Mucosa of rectum (tissue), 2 donors: Measurements from ENCODE around the gene TXNRD2.

ENCODE experiments used
- H3K27ac ChIP-seq, 2 donors: one replicate each; pipeline ENCODE4 v1.7.0; 2013; ENCODE audit warnings: inconsistent platforms in 2 of 2, low read depth in 2 of 2, low read length in 2 of 2
- H3K27me3 ChIP-seq, 2 donors: one replicate each; pipeline ENCODE4 v1.7.0; 2013; ENCODE audit warnings: low read length in 2 of 2; ENCODE audit not compliant: control insufficient read depth in 2 of 2, insufficient read depth in 2 of 2
- H3K36me3 ChIP-seq, 2 donors: one replicate each; pipeline ENCODE4 v1.7.0; 2013; ENCODE audit warnings: low read length in 2 of 2; ENCODE audit not compliant: control insufficient read depth in 2 of 2, insufficient read depth in 2 of 2
- H3K4me1 ChIP-seq, 2 donors: one replicate each; pipeline ENCODE4 v1.7.0; 2013; ENCODE audit warnings: low read length in 2 of 2, mild to moderate bottlenecking in 1 of 2; ENCODE audit not compliant: control insufficient read depth in 2 of 2, insufficient read depth in 2 of 2
- H3K4me3 ChIP-seq, 2 donors: one replicate each; pipeline ENCODE4 v1.7.0; 2013; ENCODE audit warnings: low read length in 2 of 2
- H3K9ac ChIP-seq, 2 donors: one replicate each; pipeline ENCODE4 v1.7.0; 2013; ENCODE audit warnings: low read length in 2 of 2, low read depth in 1 of 2, mild to moderate bottlenecking in 1 of 2
- H3K9me3 ChIP-seq, 2 donors: one replicate each; pipeline ENCODE4 v1.7.0; 2013; ENCODE audit warnings: low read length in 2 of 2; ENCODE audit not compliant: control insufficient read depth in 2 of 2
- donor health status: healthy.
- donor health status: Normal muscosa, but diverticular disease.

Gene TXNRD2

DNA sequence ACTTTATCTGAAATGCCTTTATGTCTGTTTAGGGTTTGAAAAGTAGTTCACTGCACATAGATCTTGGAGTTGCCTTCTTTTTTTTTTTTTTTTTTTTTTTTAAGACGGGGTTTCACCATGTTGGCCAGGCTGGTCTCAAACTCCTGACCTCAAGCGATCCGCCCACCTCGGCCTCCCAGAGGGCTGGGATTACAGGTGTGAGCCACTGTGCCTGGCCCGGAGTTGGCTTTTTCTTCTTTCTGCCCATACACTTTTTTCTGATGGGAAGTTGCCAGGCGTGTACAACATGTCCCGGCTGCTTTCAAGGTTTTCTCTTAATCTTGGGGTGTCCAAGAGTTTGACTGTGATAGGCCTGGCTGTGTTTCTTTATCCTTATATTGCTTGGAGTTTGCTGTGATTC, 74.0 kb downstream of the TXNRD2 start:
- H3K4me1 ChIP-seq, result peaks cover 7 to 9% of the 10 kb centered on the region in 2 donors
- H3K27me3 ChIP-seq, result no peaks in the 10 kb centered on the region
- no peak overlapping the region for H3K9ac ChIP-seq
- H3K36me3 ChIP-seq, result no peaks in the 10 kb centered on the region
- H3K9me3 ChIP-seq, result no peaks in the 10 kb centered on the region
- H3K4me3 ChIP-seq, result no peak overlapping the region
- H3K27ac ChIP-seq, result no peak overlapping the region

DNA sequence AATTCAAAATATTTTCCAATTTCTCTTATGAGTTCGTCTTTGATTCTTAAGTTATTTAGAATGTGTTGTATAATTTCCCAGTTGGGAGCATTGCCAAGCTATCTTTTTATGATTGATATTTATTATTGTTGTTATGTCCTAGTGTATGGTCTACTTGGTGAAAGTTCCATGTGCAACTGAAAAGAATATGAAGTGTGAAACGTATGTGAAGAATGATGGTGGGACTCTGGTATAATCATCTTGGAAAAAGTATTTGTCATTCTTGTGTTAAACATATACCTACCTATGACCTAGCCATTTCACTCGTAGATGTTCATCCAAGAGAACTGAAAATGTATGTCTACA, 75.0 kb downstream of the TXNRD2 start:
- no peaks in the 10 kb centered on the region for H3K9me3 ChIP-seq
- H3K27ac ChIP-seq, result no peak overlapping the region

DNA sequence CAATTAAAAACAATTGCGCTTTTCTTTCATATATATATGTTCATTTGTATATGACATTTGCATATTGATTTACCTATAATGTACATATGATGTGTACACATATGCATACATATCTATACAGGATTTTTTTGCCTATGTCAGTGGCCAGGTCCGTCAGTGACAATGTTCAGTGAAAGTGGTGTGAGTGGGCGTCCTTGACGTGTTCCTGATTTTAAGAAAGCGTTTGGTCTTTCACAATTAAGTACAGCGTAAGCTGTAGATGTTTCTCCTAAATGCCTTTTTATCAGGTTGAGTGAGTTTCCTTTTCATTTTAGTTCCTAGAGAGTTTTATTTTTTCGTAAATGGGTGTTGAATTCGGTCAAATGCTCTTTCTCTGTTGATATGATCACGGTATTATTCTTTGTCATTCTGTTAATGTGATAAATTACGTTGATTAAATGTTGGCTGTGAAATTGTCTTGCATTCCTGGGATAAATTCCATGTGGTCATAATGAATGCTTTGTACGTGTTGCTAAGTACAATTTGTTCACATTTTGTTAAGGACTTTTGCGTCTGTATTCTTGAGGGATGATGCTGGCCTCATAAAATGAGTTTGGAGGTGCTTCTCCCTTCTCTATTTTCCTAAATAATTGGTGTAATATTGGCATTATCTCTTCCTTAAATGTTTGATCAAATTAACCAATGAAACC, 76.3 kb downstream of the TXNRD2 start:
- Histone ChIP-seq H3K36me3 (no peaks in the 10 kb centered on the region), H3K27ac (no peak overlapping the region), H3K4me3 (no peak overlapping the region), H3K9ac (no peak overlapping the region), H3K27me3 (no peaks in the 10 kb centered on the region), H3K9me3 (no peaks in the 10 kb centered on the region), H3K4me1 (peaks cover 4 to 8% of the 10 kb centered on the region in 2 donors)

More for the DNA sequence above, 75.0 kb downstream of the TXNRD2 start:
- H3K4me1 ChIP-seq, result peaks cover 4 to 8% of the 10 kb centered on the region in 2 donors
- no peak overlapping the region for H3K4me3 ChIP-seq
- H3K9ac ChIP-seq, result no peak overlapping the region
- H3K36me3 ChIP-seq, result no peaks in the 10 kb centered on the region
- no peaks in the 10 kb centered on the region for H3K27me3 ChIP-seq

DNA sequence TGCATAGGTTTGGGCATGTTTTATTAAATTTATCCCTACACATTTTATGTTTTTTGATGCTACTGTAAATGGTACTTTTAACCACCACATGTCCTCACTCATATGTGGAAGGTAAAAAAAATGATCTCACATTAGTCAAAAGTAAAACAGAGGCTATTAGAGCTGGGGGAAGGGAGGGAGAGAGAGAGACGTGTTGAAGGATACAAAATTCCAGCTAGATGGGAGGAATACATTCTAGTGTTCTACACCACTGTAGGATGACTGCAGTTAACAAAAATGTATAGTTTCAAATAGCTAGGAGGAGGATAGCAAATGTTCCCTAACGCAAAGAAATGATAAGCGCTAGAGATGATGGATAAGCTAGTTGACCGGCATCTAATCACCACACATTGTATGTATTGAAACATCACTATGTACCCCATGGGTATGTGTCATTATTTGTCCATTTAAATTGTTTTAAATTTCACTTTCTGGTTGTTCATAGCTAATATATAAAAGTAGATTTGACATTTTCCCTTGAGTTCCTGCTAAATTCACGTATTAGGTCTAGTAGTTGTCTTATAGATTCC, 77.0 kb downstream of the TXNRD2 start:
- Histone ChIP-seq H3K27me3 (no peaks in the 10 kb centered on the region), H3K36me3 (no peaks in the 10 kb centered on the region), H3K27ac (no peak overlapping the region), H3K4me3 (no peak overlapping the region), H3K4me1 (peaks cover 4 to 8% of the 10 kb centered on the region in 2 donors), H3K9me3 (no peaks in the 10 kb centered on the region), H3K9ac (no peak overlapping the region)

DNA sequence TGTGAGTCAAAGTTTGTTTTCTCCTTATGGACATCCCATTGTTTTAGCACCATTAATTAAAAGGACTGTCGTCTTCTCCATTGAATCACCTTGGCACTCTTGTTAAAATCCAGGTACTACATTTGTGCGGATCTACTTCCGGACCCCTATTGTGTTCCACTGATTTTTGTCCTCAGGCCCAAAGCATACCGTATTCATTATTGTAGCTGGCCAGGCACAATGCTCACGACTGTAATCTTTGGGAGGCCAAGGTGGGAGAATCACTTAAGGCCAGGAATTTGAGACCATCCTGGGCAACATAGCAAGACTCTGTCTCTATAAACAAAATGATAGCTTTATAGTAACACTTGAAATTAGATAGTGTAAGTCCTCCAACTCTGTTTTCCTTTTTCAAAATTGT, 78.0 kb downstream of the TXNRD2 start:
- H3K27me3 ChIP-seq, result no peaks in the 10 kb centered on the region
- H3K36me3 ChIP-seq, result no peaks in the 10 kb centered on the region
- H3K9ac ChIP-seq, result no peak overlapping the region
- H3K9me3 ChIP-seq, result no peaks in the 10 kb centered on the region
- no peak overlapping the region for H3K27ac ChIP-seq
- H3K4me1 ChIP-seq, result peaks cover under 1 to 3% of the 10 kb centered on the region in 2 donors
- H3K4me3 ChIP-seq, result no peak overlapping the region

DNA sequence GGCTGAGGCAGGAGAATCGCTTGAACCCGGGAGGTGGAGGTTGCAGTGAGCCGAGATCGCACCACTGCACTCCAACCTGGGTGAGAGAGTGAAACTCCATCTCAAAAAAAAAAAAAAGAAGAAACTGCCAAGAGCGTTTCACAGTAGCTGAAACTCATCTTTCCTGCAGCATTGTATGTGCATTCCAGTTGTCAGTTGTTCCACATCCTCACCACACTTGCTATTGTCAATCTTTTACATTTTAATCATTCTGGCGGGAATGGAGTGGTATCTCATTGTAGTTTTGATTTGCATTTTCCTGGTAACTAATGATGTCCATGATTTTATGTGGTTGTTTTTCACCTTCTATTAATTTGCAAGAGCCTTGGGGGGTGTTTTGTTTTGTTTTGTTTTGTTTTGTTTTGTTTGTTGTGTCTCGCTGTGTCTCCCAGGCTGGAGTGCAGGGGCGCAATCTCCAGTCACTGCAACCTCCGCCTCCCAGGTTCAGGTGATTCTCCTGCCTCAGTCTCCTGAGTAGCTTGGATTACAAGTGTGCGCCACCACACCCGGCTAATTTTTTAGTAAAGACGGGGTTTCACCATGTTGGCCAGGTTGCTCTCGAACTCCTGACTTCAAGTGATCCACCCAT, 78.9 kb downstream of the TXNRD2 start:
- H3K27ac ChIP-seq, result no peak overlapping the region
- no peaks in the 10 kb centered on the region for H3K9me3 ChIP-seq
- H3K4me1 ChIP-seq, result no peaks in the 10 kb centered on the region
- H3K36me3 ChIP-seq, result no peaks in the 10 kb centered on the region
- H3K27me3 ChIP-seq, result no peaks in the 10 kb centered on the region
- no peak overlapping the region for H3K4me3 ChIP-seq
- no peak overlapping the region for H3K9ac ChIP-seq

DNA sequence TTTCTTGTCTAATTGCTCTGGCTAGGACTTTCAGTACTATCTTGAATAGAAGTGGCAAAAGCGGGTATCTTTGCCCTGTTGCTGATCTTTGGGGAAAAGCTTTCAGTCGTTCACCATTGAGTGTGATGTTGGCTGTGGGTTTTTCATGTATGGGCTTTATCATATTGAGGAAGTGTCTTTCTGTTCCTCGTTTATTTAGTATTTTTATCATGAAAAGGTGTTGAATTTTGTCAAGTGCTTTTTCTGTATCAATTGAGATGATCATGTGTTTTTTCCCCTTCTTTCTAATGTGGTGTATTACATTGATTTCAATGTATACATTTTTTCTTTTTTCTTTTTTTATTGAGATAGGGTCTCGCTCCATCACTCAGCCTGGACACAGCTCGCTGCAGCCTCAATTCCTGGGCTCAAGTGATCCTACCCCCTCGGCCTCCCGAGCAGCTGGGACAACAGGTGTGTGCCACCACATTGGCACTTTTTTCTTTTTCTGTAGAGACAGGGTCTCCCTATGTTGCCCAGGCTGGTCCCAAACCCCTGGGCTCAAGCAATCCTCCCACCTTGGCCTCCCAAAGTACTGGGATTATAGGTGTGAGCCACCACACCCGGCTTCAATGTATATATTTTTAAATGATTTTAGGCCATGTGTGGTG, 81.6 kb downstream of the TXNRD2 start:
- peaks cover 9 to 10% of the 10 kb centered on the region in 2 donors for H3K4me1 ChIP-seq
- no peak overlapping the region for H3K4me3 ChIP-seq
- no peaks in the 10 kb centered on the region for H3K36me3 ChIP-seq
- H3K27me3 ChIP-seq, result no peaks in the 10 kb centered on the region
- no peak overlapping the region for H3K27ac ChIP-seq
- no peaks in the 10 kb centered on the region for H3K9me3 ChIP-seq
- no peak overlapping the region for H3K9ac ChIP-seq

DNA sequence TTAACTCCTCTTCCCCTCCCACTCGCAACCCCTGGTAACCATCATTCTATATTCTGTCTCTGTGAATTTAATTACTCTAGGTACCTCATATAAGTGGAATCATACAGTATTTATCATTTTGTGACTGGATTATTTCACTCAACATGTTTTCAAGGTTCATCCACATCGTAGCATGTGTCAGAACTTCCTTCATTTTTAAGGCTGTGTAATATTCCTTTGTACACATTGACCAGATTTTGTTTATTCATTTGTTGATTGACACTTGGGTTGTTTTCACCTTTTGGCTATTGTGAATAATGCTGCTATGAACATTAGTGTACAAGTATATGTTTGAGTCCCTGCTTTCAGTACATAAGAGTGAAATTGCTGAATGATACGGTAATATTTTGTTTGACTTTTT, 84.2 kb downstream of the TXNRD2 start:
- H3K27me3 ChIP-seq, result no peaks in the 10 kb centered on the region
- no peaks in the 10 kb centered on the region for H3K9me3 ChIP-seq
- peaks cover 0 to under 1% of the 10 kb centered on the region in 2 donors for H3K36me3 ChIP-seq
- no peak overlapping the region for H3K9ac ChIP-seq
- H3K4me1 ChIP-seq, result peaks cover 20 to 25% of the 10 kb centered on the region in 2 donors
- no peak overlapping the region for H3K4me3 ChIP-seq
- H3K27ac ChIP-seq, result no peak overlapping the region

DNA sequence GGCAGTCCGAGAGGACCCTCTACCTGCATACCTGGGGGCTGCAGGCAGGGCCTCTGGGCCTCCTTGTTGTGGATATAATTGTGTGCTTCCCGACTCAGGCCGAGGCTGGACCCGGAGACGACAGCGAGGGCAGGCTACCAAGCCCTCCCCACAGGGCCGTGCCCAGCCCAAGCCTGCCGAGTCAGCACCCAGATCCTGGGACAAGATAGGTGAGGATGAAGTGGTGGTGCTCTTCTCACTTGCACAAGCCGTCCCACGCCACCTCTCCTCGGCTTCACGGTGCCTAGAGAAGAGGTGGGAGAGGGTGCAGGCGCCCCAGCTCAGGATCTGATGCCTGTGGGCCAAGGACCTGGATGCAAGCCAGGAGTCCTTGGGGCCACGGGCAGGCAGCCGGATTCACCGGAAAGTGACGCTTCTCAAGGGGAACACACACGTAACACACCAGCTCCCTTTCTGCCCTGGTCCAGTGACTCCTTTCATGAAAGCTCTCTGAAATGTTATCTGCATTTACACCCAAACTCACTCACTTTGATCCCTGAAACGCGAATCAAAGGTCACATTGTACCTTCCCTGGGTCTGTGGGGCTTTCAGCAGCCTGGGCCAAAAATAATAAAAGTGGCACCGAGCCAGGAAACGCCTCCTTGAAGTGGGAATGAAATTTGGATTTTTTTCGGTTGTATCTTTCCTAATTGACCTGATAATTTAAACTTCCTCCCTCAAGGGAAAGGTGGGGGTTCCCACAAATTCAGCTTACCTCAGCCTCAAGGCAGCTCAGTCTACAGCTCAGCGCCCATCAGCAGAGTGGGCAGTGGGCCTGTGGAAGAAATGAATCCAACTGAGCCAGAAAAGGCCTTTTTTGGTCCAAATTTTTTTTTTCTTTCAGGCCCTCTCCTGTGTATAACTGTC, 85.9 kb downstream of the TXNRD2 start:
- Histone ChIP-seq H3K4me3 (peak overlapping the region; percentile 86 to 87), H3K36me3 (peaks cover 7 to 16% of the 10 kb centered on the region in 2 donors), H3K9me3 (no peaks in the 10 kb centered on the region), H3K27ac (peak overlapping the region; percentile 86 to 91), H3K9ac (peak overlapping the region; percentile 79 to 84), H3K4me1 (peaks cover 20 to 25% of the 10 kb centered on the region in 2 donors), H3K27me3 (no peaks in the 10 kb centered on the region)
